Gastroesophageal sphincter (tissue), 4 donors: ENCODE data around the gene PIAS1. TPM values are rescaled to one million over a fixed set of nuclear protein-coding genes. Genes with fewer than 3 reads are reported as not detected.

ENCODE experiments used
- ATAC-seq: fragments of 150-250 bp; one replicate; pipeline ENCODE4 v1.9.1; 2016; ENCODE audit warnings: mild to moderate bottlenecking, moderate library complexity
- H3K27ac ChIP-seq, 4 donors: fragments of 200-600 bp; sonication (generic) in 3 of 4; 1 replicate in 3 of 4; 2 replicates in 1 of 4; pipeline ENCODE4 v1.5.1; 2016 to 2019
- H3K27me3 ChIP-seq: fragments of 200-600 bp; sonication (generic); one replicate; pipeline ENCODE4 v1.5.1; 2019
- H3K36me3 ChIP-seq, 2 donors: fragments of 200-600 bp; sonication (generic); one replicate each; pipeline ENCODE4 v1.5.1; 2019; ENCODE audit warnings: control low read depth in 1 of 2
- H3K4me1 ChIP-seq, 3 donors: fragments of 200-600 bp; sonication (generic); 1 replicate in 2 of 3; 2 replicates in 1 of 3; pipeline ENCODE4 v1.5.1; 2016 to 2019; ENCODE audit warnings: control low read depth in 2 of 3
- H3K4me3 ChIP-seq, 2 donors: fragments of 200-600 bp; sonication (generic); one replicate each; pipeline ENCODE4 v1.5.1; 2019; ENCODE audit warnings: mild to moderate bottlenecking in 1 of 2, moderate library complexity in 1 of 2
- H3K9me3 ChIP-seq, 3 donors: fragments of 200-600 bp; sonication (generic); one replicate each; pipeline ENCODE4 v1.5.1; 2017 to 2019; ENCODE audit warnings: control low read depth in 2 of 3
- CTCF ChIP-seq, 4 experiments: fragments of 200-600 bp in 2 of 4; fragments of 450-650 bp in 2 of 4; sonication (generic) in 1 of 4; IDR thresholded peaks; one replicate each; pipeline ENCODE4 v1.5.1; 2017 to 2019; ENCODE audit warnings: antibody characterized with exemption in 4 of 4, mild to moderate bottlenecking in 2 of 4, moderate library complexity in 2 of 4
- EP300 ChIP-seq: sonication (generic); formaldehyde crosslinking; IDR thresholded peaks from one replicate; pipeline ENCODE4 v1.6.1; 2017; ENCODE audit warnings: antibody characterized with exemption, mild to moderate bottlenecking
- POLR2A ChIP-seq, 2 donors: fragments of 450-650 bp; IDR thresholded peaks; one replicate each; pipeline ENCODE4 v1.6.1; 2017; ENCODE audit warnings: antibody characterized with exemption in 2 of 2, mild to moderate bottlenecking in 2 of 2, moderate library complexity in 1 of 2
- POLR2AphosphoS5 ChIP-seq: sonication (generic); formaldehyde crosslinking; IDR thresholded peaks from one replicate; pipeline ENCODE4 v1.6.1; 2017; ENCODE audit warnings: antibody characterized with exemption
- WGBS, 2 donors: methylation state at CpG; one replicate each; pipeline ENCODE4 v1.1.5; 2018; ENCODE audit warnings: low coverage in 1 of 2; 5-methylcytosine and 5-hydroxymethylcytosine counted together
- total RNA-seq, 4 donors: library from RNA; depleted of rRNA; stranded (reverse); fragments of >200 nt; gene quantifications; one replicate each; pipeline ENCODE4 v1.1.0, GENCODE V29; 2016

PIAS1 gene
- total RNA-seq, 4 donors from 2014 or later: 26.6 to 101 (median 48.9) TPM

DNA sequence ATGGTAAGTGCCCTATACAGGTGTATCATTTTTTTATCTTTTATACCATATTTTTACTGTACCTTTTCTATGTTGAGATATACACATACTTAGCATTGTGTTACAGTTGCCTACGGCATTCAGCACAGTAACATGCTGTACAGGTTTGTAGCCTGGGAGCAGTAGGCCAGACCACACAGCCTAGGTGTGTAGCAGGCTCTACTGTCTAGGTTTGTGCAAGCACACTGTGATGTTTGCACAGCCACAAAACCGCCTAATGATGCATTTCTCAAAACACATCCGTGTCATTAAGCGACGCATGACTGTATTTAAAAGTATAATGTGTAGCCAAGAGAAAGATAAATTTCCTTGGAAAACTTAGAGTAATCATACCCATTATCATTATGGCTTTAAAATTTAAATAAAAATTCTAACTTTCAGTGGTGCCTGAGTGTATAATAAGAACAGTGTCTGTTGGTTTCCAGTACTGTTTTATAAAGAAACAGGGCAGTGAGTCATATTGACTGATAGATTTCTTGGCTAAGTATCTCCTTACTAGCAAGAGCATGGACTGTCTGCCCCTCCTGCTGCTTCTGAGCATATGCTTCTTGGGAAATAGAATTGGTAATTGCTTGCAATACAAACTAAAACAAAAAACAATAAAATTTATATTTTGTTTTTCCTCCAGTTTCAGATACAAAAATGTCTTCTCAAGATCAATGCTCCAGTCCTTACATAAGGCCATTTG, 132.7 kb downstream of the PIAS1 start:
- Histone ChIP-seq H3K4me1 (peaks cover 15 to 63% (median 21%) of the 10 kb centered on the region in 3 donors), H3K36me3 (peaks cover 0 to 43% of the 10 kb centered on the region in 2 donors), H3K9me3 (no peaks in the 10 kb centered on the region), H3K27ac (peak overlapping the region; percentile 80 to 94 (median 84)), H3K27me3 (no peaks in the 10 kb centered on the region), H3K4me3 (peak overlapping the region in 1 of 2 donors; percentile 27)
- TF ChIP-seq CTCF (IDR thresholded peaks at IDR 0.05) (no peak), EP300 (no peak), POLR2AphosphoS5 (no peak), POLR2A (IDR thresholded peaks at IDR 0.05) (no peak)
- peak; percentile 82 for ATAC-seq
- WGBS, 2 donors: 29 to 39% methylated on average over 5 of the region's 5 CpGs

DNA sequence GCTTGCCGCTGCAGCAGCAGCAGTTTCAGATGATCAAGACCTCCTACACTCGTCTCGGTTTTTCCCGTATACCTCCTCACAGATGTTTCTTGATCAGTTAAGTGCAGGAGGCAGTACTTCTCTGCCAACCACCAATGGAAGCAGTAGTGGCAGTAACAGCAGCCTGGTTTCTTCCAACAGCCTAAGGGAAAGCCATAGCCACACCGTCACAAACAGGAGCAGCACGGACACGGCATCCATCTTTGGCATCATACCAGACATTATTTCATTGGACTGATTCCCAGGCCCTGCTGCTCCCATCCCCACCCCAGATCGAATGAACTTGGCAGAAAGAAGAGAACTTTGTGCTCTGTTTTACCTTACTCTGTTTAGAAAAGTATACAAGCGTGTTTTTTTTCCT, 133.4 kb downstream of the PIAS1 start:
- Histone ChIP-seq H3K4me1 (peaks cover 15 to 70% (median 21%) of the 10 kb centered on the region in 3 donors), H3K36me3 (peaks cover 0 to 42% of the 10 kb centered on the region in 2 donors), H3K9me3 (no peaks in the 10 kb centered on the region), H3K27me3 (no peaks in the 10 kb centered on the region), H3K27ac (peak overlapping the region; percentile 80 to 94 (median 84)), H3K4me3 (peak overlapping the region in 1 of 2 donors; percentile 27)
- WGBS, 2 donors: 17 to 25% methylated on average over 1 to 8 of the region's 9 CpGs
- TF ChIP-seq POLR2AphosphoS5: peak; percentile 75
- TF ChIP-seq CTCF (IDR thresholded peaks at IDR 0.05): no peak
- peak; percentile 82 for ATAC-seq

DNA sequence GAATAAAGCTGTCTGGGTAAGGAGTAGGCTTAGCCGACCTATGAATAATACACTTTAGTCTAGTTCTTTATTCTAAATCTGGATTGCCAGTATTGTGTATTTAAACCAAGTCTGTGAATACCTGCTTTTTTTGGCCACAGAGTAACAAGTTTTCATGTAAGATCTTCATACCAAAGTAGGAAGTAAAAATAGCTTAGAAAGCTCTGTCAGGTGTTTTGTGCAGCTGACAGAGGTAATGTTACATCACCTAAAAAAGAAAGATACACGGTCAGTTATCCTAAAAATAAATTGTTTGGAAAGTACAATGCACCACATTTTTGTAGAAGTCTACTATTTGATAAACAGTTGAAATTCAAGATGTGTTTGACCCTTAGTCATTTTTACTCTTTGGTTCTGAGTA, 134.5 kb downstream of the PIAS1 start:
- 24 to 44% methylated on average over 2 of the region's 2 CpGs for WGBS, 2 donors
- Histone ChIP-seq H3K4me3 (no peak overlapping the region), H3K9me3 (no peaks in the 10 kb centered on the region), H3K27ac (peak overlapping the region; percentile 80 to 94 (median 84)), H3K27me3 (no peaks in the 10 kb centered on the region), H3K4me1 (peaks cover 15 to 80% (median 21%) of the 10 kb centered on the region in 3 donors), H3K36me3 (peaks cover 0 to 41% of the 10 kb centered on the region in 2 donors)
- ATAC-seq: no peak
- TF ChIP-seq EP300 (no peak), CTCF (IDR thresholded peaks at IDR 0.05) (no peak), POLR2AphosphoS5 (no peak), POLR2A (IDR thresholded peaks at IDR 0.05) (no peak)

- no peak for TF ChIP-seq POLR2A (IDR thresholded peaks at IDR 0.05)
- no peak for TF ChIP-seq POLR2AphosphoS5
- no peak for TF ChIP-seq EP300
- no peak for TF ChIP-seq CTCF (IDR thresholded peaks at IDR 0.05)
- H3K27ac ChIP-seq: peak overlapping the region; percentile 80 to 94 (median 84)
- H3K36me3 ChIP-seq: peaks cover 0 to 31% of the 10 kb centered on the region in 2 donors
- 93% methylated on average over 4 of the region's 4 CpGs for WGBS, 2 donors
- H3K9me3 ChIP-seq: no peaks in the 10 kb centered on the region
- H3K27me3 ChIP-seq: no peaks in the 10 kb centered on the region
- H3K4me1 ChIP-seq: peaks cover 15 to 80% (median 21%) of the 10 kb centered on the region in 3 donors
- no peak overlapping the region for H3K4me3 ChIP-seq
- no peak for ATAC-seq
These were observed 135.9 kb downstream of the PIAS1 start for GRCh38 chr15:68190048-68190447.

GRCh38 chr15:68191555-68191954, 137.4 kb downstream of the PIAS1 start:
- Histone ChIP-seq H3K36me3 (peaks cover 0 to 26% of the 10 kb centered on the region in 2 donors), H3K9me3 (no peaks in the 10 kb centered on the region), H3K27me3 (no peaks in the 10 kb centered on the region), H3K27ac (peak overlapping the region; percentile 20 to 86 (median 76)), H3K4me1 (peaks cover 14 to 76% (median 15%) of the 10 kb centered on the region in 3 donors), H3K4me3 (no peak overlapping the region)
- WGBS, 2 donors: 30 to 40% methylated on average over 1 to 3 of the region's 3 CpGs
- TF ChIP-seq POLR2A (IDR thresholded peaks at IDR 0.05): no peak
- no peak for TF ChIP-seq EP300
- TF ChIP-seq CTCF (IDR thresholded peaks at IDR 0.05): no peak
- TF ChIP-seq POLR2AphosphoS5: no peak
- ATAC-seq: no peak
